GM19324 (cell line): Measurements from ENCODE around the gene ALK.

Source experiments
- ATAC-seq: cut with Tn5 transposase; IDR thresholded peaks from one replicate; pipeline ENCODE4 v1.9.1; 2021; ENCODE audit warnings: mild to moderate bottlenecking, moderate library complexity; ENCODE audit not compliant: unreplicated experiment, low FRiP score

Gene ALK

DNA sequence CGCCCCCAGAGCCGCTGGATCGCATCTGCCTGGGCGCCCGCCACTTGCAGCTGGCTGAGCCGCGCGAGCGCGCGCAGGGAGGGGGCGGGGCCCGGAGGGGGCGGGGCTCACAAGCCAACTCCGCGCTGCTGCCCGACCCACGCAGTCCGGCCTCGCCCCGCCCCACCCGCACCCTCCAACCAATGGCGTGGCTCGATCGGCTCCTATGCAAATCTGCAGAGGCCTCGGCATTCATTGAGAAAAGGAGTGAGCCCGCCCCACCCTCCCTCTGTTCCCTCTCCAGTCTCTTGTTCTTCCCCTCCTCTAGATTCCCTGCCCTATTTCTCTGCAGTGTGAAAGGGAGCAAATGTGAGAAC is at the start of gene ALK:
Gene ALK, minus strand, starts transcription at position 27 of the 356 bp plus-strand sequence. CDS start 927 bp downstream, outside the sequence.
- no peak for ATAC-seq

DNA sequence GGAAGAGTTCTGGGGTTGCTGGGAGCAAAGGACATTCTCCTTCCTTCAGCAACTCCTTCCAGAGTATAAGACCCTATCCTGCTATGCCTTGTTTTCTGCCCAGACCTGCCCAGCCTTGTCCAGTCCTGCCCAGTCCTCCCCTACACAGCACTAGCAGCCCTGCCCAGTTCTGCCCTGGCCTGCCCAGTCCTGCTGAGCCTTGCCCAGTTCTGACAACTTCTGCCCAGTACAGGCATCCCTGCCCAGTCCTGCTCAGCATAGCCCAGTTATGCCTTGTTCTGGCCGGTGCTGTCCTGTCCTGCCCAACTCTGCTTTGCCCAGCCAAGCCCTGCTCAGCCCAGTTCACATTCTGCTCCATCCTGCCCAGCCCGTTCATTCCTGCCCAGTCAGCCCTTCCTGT is 44.9 kb upstream of the ALK start:
- no peak for ATAC-seq

DNA sequence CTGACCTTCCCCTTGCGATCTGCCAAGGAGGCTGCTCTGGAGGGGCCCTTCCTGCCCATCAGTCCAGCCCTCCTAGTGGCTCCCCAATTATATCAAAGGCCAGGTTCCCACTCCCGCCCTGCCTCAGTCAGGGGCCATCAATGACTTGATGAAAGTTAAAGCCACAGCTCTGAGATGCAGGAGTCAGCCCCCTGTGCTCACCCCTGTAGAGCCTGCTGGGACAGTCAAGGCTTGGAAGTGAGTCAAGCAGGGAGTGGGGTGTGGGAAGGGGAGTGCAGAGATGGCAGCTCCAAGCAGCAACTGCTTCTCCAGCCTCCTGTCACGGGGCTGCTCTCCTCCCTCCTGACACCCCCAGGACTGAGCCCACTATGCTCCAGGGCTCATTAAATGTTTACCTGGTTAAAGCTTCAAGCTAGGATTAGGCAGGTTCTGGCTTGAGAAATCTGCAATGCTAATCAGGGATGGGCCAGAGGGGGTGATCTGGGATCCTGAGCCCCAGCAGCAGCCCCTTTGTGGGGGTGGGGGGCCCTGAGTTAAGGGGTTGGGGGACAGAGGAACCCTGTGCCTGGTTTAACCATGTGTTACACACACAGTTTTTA is 42.7 kb upstream of the ALK start:
- ATAC-seq: no peak

DNA sequence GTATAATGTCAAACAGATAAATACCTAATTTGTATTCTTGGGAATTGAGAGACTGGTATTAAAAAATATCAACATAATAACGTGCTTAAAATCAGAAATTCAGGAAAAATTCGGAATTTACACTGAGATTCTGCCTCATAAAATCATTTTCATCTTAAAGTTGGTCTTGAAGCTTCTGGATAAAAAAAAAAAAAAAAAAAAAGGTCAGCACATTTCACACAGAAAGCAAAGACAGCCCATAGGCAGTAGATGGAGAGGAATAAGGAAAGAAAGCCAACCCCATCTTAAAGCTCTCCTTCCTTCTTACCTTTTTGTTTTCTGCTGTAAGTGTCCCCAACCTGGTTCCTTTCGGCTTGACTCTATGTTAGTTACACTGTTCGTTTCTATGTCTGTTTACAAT is 41.5 kb upstream of the ALK start:
- ATAC-seq: no peak

DNA sequence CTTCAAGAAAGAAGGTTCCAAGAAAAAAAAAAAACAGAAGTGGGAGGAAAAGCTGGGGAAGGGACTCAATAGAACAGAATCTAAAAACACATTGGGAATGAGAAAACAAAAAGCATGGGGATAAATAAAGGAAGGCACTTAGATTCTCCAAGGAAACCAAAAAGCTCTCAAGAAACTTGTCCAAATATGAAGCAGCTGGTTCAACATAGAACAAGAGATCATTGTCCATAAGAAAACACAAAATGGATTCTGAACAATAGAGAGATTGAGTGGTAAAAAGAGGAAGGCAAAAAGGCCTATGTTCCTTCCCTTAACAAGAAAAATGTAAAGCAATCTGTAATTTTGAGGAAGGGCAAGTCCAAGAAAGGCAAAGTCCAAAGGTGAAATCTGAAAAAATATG is 32.9 kb upstream of the ALK start:
- no peak for ATAC-seq

DNA sequence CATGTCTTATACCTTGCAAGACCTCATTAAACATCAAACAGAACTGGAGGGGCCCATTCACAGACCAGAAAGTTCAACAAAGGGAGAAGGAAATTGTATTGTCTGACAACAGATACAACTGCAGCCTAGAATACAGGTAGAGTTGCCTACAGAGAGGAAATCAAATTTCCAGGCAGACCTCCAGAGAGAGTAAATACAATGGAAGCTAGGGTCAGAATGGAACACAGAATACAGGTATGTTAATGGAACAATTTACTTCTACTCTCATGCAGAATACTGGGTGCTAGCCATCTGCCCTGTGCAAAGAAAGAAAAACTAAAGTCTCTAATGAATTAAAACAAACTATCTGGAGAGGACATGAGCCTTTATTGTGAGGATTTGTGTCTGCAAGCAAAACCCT is 31.6 kb upstream of the ALK start:
- no peak for ATAC-seq

DNA sequence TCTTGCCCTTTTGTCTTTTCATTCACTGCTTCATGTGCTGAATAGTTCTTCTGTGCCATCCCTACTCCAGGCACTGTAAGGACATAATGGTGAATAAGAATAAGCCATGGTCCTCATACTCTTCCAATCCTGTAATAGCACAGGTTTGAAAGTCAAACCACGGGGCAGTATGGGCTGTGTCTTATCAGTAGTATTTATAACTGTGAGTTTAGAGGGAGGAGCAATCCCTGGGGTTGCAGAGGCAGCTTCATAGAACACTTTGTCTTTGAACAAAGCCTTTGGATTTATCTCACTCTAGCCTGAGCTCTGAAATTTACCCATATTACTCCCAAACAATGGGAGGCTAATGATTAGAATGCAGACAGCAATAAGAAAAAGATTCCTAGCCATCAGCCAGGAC is 30.2 kb upstream of the ALK start:
- no peak for ATAC-seq

DNA sequence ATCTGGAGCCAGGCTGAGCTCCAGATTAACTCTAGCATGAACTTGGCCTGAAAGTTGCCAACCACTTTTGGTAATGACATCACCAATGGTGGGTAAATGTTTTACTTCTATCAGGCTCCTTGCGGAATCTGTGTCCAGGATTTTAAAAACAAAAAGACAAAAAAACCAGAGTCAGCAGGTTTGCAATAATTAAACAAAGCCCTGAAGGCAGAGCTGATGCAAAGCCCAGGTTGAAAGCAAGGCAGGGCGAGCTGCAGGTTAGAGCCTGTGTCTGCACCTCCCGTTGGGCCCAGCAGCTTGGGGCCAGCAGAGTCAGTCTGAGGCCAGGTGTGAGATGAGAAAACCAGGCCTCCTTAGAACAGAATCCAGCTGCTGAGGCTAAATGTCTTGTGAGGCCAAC is 29.1 kb upstream of the ALK start:
- no peak for ATAC-seq

DNA sequence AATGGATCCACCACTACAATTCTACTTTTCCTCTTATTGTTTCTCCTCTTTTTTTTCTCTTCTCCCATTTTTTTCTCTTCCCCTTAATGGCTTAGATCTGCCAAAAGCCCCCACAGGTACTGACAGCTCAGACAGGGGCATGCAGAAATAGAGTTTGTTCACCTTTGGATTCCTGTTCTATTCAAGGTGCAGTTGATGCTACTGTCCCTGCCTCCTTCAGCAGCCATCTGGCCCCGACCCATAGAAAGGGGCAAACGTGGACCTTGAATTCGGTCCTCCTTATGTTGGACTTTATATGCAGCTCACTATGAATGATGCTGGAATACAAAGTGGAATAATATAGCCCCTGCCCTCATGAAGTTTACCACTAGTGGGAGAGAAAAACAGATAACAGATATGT is 27.7 kb upstream of the ALK start:
- ATAC-seq: no peak

DNA sequence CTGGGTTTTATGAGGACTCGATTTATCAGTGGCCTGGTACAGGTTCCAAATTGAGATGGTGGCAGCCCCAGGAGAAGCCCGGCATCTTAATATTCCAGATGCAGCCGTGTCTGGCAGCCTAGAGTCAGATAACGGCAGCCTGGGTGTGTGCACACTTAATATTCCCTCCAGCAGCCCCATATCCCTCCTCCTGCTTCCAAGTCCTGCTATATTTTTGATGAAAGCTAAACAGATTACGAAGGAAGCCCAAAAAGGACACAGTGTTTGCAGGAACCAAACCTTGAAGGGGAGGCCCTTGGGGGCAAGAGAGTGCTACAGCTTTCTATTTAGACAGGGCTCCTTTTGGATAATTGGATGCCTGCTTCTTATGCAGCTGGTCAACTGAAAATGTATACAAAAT is 25.1 kb upstream of the ALK start:
- no peak for ATAC-seq

DNA sequence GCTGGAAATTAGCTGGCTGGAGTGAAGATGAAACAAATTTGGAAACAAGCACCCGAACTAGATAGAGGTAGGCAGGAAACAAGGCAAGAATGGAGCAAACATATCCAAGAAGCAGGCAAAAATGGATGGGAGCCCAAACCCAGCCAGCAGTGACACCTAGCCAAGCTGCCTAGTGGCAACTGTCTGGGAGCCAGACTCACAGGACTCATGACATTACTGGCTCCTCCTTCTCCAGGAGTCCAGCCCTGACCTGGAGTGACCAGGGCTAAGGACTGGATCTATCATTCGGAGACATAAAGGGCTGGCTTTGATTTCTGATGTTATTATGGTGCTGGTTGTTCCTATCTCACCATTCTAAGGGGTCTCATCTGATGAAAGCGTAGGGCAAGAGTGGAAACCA is 21.3 kb upstream of the ALK start:
- no peak for ATAC-seq

DNA sequence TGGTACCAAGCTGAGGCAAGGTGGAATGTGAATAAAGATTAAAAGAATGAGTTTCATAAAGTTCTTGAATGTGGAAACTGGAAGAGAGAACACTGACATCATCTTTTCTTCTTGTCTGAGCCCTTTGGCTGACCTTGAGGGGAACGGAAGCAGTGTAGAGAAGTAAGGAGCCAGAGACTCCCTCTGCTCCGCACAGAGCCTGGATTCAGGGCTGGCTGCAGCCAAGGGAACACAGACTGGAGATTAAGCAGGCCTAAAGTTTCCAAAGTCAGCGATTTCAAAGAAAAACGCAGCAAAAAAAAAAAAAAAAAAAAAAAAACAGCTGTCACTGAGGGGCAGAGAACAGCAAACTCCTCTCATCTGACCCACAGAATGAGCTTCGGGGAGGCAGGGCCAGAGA is 19.3 kb upstream of the ALK start:
- ATAC-seq: no peak

DNA sequence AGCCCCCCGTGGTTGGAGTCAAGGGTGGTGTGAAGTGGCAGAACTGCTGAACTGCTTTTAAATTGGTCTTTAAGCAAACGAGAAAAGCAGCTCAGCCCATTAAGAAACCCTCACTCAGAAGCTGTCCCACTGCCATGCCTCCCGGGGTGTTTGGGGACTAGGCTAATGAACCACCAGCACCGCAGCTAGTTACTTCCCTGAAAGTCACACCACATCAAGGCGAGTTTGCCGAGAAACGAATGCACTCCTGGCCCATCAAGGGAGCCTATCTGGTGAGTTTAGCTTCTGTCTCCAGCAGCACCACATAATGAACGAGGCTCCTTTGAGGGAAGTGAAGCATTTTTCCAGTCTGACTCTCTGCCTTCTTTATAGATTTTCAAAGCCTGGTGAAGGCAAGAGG is 14.6 kb upstream of the ALK start:
- ATAC-seq: no peak

DNA sequence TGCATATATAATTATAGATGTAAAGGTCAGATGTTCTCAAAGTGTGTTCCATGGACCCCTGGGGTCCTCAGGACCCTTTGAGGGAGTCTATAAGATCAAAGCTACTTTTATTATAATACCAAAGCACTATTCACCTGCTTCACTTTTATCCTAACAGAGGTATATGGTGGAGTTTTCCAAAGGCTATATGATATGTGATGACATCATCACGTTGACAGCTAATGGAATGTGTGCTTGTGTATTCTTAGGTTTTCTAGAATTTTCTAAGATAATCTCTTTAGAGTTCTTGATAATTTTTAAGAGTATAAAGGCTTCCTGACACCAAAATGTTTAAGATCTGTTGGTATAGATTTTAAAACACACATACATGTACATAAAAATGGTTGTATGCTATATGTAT is 10.4 kb upstream of the ALK start:
- ATAC-seq: no peak

DNA sequence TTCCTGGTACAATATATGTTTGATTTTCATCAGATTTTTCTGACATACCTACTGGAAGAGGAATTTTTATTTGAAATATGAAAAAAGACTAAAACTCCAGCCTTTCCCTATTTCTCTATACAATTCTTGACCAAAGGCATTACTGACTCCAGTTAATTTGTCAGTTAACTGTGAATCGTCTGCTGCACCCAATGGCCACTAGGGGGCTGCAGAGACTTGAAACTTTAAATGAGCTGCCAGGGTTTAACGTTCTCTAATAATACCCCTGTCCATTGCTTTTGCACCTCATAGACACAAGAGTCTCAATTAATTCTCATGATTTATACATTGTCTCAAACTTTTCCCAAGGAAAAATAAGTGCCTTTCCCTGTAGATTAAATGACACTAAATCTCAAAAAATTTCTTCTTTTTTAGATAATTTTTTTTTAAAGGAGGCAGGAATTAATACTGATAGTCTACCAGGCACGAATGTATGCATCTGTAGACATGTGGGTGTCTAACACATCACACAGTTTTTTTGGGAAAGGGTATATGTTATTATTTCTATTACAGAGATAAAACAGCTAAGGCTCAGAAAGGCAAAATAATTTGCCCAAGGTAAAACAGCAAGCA is 1.8 kb upstream of the ALK start:
- no peak for ATAC-seq

DNA sequence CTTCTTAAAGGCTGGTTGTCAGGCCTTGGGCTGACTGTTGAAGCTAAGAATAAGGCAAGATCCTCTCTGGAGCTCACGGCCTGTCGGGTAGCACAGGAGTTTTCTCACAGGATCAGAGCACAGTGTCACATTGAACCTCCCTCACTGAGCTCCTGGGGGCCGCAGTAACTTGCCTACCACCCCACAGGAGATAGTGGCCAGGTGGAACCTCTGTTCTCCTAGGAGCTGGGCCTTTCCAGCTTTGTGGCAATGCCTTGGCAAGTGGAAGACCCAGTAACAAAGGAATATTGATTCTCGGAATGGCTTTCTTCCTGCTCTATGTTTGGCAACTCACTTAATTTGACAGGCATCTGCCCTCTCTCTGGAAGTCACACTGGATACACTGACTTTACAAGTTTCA is 1.2 kb upstream of the ALK start:
- no peak for ATAC-seq

DNA sequence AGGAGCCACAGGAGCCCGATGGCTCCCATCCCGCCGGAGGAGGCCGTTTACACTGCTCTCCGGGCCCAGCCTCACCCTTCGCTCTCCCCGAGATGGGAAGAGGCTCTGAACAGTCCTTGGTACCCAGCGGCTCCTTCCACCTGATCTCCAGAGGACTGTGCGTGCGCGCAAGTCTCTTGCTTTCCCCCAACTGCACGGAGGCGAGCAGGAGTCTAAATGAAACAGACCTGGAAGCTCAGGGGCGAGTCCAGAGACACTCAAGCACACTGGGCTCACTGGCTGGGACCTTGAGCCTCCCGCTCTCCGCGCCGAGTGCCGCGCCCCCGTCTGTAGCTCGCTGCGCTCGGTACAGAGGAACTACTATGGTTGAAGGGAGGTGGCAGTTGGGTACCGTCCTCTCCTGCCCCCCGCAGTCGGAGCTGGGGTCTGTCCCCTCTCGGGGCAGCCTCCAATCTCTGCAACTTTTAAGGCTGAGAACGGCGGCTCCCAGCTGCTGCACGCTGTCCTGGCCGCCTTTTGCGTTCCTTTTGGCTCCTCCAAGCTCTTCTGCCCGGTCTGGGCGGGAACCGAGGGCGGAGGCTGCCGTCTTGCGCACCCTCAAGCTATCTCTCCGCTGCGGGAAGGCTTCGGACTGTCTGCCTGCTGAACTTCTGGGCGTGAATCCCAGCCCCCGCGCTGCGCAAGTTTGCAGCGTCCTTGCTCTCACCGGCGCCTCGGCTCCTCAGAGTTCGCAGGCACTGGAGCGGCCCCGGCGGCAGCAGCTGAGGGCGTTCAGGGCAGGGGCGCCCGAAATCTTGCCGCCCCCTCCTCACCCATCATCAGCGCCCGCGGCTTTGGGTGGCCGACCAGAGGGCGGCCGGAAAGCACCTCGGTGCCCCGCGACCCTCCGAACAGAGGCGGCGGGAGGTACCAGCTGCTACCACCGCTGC is 491 bp downstream of the ALK start:
- no peak for ATAC-seq

DNA sequence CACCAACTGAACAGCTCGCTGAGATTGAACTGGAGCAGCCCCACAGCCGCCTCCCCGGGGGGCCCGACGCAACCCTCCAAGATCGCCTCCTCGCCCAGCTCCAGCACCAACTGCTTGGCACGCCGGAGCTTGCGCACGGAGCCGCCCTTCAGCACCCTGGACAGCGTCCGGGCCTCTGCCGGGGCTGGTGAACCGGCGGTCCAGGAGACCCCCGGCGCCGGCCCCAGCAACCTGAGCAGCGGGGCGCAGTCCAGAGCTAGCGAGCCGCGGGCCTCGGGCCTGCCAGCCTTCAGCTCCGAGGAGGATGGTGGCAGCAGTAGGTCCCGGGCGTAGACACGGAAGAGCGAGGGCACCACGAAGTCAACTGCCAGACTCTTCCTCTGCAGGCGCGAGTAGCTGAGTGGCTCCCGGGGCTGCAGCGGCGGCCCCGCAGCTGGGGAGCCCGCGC is 1.2 kb downstream of the ALK start:
- ATAC-seq: no peak

DNA sequence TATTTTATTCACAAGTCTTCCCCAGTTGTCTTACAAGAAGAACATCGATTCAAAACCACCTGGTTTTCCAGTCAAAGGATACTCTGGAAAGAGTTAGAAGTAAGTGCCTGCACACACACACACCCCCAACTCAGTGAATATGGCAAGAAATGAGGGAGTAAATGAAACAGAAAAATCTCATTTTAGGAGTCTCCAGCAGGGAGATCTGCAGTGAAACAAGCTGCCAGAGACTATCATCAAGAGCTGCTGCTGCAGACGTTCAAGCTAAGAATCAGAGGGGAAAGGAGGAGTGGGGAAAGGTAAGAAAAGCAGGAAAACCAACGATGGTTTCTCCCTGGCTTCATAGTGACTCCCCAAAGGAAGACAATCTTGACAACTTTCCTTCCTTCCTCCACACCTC is 2.4 kb downstream of the ALK start:
- ATAC-seq: no peak

DNA sequence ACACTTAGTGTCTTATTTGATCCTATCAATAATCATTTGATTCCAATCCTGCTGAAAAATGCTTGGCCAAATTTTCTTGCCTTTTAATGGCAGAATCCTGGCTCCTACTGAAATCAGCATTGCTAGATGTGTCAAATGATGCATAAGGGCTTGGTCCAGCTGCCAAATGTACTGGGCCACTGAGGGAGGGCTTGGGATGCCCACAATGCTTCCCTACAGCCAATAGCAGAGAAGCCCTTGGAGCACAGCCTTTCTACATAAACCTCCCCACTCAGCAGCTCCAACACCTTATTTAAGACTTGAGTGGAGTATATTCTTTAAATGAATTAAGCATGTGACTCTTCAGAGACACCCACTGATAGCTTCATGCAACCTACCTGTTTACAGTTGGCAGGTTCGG is 3.6 kb downstream of the ALK start:
- no peak for ATAC-seq

DNA sequence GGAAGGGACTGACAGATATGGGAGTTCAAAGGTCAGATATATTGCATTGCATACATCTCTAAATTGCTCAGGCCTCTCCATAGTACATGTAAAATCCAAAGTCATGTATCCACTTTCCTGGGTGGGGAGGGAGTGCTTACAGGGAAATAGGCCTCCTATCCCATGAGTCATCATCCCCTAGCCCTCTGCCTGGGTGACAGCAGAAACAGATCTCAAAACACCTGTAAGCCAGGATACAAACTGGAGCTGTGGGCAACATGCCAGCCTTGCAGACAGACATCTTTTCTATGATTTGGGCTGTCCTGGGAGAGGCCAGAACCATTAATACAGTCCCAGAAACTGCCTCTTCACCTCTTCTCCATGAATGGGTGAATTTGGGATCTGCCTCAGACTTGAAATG is 4.8 kb downstream of the ALK start:
- no peak for ATAC-seq

DNA sequence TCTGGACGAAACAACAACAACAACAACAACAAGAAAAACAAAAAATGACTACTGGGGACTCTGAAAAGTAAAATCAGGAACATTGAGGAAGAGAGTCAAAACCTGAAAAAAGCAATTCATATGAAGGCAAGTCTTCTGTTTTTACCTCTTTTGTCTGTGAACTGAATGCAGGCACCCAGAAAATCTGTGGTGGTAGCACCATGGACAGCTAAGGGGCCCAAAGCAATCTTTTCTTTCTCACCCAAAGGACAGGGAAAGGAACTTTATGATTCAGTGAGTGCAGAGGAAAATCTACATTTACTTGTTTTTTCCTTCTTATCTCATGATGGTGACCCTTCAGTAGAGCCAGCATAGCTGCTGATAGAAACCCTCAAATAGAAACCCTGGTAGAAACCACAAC is 10.4 kb downstream of the ALK start:
- ATAC-seq: no peak
